MCF 10A (cell line): ENCODE data around the gene GTF2IRD2. TPM values are rescaled to one million over a fixed set of nuclear protein-coding genes. Genes with fewer than 3 reads are reported as not detected.
A peak's percentile ranks its signal among the peaks of the same experiment; 100 is the strongest.
"Not testable (repeated sequence)": the region's sequence is repeated elsewhere in the genome, so short reads cannot be mapped to it uniquely, and the experiment has no call there.

Experiments
- Bru-seq: library from RNA; stranded (reverse); fragments of 400-500 nt; gene quantifications from one replicate; lab custom pipeline; 2021; lab: Mats Ljungman, UMichigan
- BruChase-seq, 2 experiments: library from RNA; stranded (reverse); fragments of 400-500 nt; gene quantifications; one replicate each; lab custom pipeline; 2021; lab: Mats Ljungman, UMichigan
- BruUV-seq: library from RNA; stranded (reverse); fragments of 400-500 nt; replicated peaks from 2 replicates; lab custom pipeline; 2021; lab: Mats Ljungman, UMichigan
- CTCF ChIA-PET: fragments of 300-600 bp; sonication (Branson Sonifier 250); formaldehyde crosslinking; extraction: SDS; loops from one replicate; lab custom pipeline; 2021; ENCODE audit warnings: antibody characterized with exemption, inconsistent platforms; lab: Yijun Ruan, JAX
- POLR2A ChIA-PET: fragments of 300-600, 350-650 bp; sonication (Branson Sonifier 250); formaldehyde crosslinking; extraction: SDS; loops from one replicate; lab custom pipeline; 2020; ENCODE audit warnings: antibody characterized with exemption, inconsistent platforms; lab: Yijun Ruan, JAX
- DNase-seq: peaks from one replicate; pipeline ENCODE4 v3.0.0-alpha.2; 2018; ENCODE audit not compliant: unreplicated experiment
- H3K27ac Mint-ChIP-seq: one replicate; pipeline ENCODE4 v1.8.0; 2022; ENCODE audit warnings: mild to moderate bottlenecking, low read depth, mixed read lengths; ENCODE audit not compliant: unreplicated experiment
- H3K27me3 Mint-ChIP-seq: one replicate; pipeline ENCODE4 v1.8.0; 2022; ENCODE audit warnings: mixed read lengths; ENCODE audit not compliant: insufficient read depth, unreplicated experiment
- H3K36me3 Mint-ChIP-seq: one replicate; pipeline ENCODE4 v1.8.0; 2022; ENCODE audit warnings: mild to moderate bottlenecking, moderate library complexity, mixed read lengths; ENCODE audit not compliant: insufficient read depth, unreplicated experiment
- H3K4me1 Mint-ChIP-seq: one replicate; pipeline ENCODE4 v1.8.0; 2022; ENCODE audit warnings: mixed read lengths; ENCODE audit not compliant: insufficient read depth, unreplicated experiment
- H3K4me3 Mint-ChIP-seq: one replicate; pipeline ENCODE4 v1.8.0; 2022; ENCODE audit warnings: mild to moderate bottlenecking, moderate library complexity, mixed read lengths; ENCODE audit not compliant: unreplicated experiment
- H3K9me3 Mint-ChIP-seq: one replicate; pipeline ENCODE4 v1.8.0; 2022; ENCODE audit warnings: mixed read lengths; ENCODE audit not compliant: unreplicated experiment
- intact Hi-C: fragments of 100-400 bp; cut with micrococcal nuclease; formaldehyde crosslinking; loops from 2 replicates; pipeline ENCODE4 v1.14.1; 2022
- long read RNA-seq: library from polyadenylated mRNA; stranded (forward); transcript quantifications from one replicate; pipeline ENCODE4 v2.0.0, GENCODE V29; 2022
- total RNA-seq: library from RNA; stranded (reverse); gene quantifications from 2 replicates; pipeline ENCODE4 v1.2.3, GENCODE V29; 2022

GTF2IRD2 gene
- total RNA-seq (13.4 and 16.1 TPM in 2 replicates), Bru-seq, nascent RNA (percentile 48 among the genes with signal in this experiment), BruChase-seq, experiment 1, labeled RNA remaining after a 6-hour chase (percentile 52 among the genes with signal in this experiment), BruChase-seq, experiment 2, labeled RNA remaining after a 2-hour chase (percentile 48 among the genes with signal in this experiment)
- long read RNA-seq, transcript GTF2IRD2-205 (3 exons, 578 nt), result minor isoform, 10 of 32 reads
- long read RNA-seq, transcript GTF2IRD2-201 (16 exons, 3,558 nt), result major isoform, 12 of 32 reads
- long read RNA-seq, partial matches to known transcripts, result 1 of 32 reads
- long read RNA-seq, other reads (novel, unspliced or antisense), result 8 of 32 reads

DNA sequence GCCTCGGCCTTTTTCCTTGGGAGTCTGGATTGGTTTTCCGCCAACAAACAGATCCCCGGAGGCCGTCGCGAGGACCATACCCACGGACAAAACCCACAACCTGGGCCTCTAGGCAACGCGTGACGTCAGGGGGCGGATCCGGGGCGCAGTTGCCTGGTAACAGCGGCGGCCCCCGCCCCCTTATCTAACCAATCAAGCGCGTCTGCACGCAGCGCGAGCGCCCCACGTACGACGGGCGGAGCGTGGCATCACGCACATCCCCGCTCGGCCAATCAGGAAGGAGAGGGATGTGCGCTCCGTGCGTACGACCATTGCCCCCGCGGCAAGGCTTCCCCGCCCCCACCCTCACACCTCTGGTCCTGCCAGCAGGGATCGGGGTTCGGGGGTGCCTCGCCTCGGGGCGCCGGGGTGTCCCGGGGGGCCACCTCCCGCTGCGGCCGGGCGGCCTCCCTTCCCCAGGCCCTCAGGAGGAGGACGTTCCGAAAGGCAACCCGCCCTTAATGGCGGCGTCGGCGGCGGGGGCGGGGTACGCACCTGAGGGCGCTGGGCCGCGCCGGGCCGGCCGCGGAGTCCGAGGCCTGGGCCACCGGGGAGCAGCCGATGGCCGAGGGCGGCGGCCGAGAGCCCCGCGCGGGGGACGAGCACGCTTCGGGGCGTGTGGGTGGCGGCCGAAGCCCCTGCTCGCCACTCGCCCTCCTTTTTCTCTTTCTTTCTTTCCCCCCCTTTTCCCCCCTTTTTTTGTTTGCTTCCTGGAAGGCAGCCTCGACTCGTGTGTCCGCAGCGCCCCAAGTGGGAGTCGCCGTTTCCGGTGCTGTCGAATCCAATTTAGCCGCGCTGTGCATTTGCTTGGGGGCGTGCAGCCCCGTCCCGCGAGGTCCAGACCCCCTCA lies at the start of gene GTF2IRD2:
GTF2IRD2 (minus strand) TSS at position 773 of the 889 bp plus-strand sequence. CDS start 15,227 bp downstream, outside the sequence.
- H3K9me3 Mint-ChIP-seq, H3K4me1 Mint-ChIP-seq, POLR2A ChIA-PET, H3K27ac Mint-ChIP-seq, H3K36me3 Mint-ChIP-seq, intact Hi-C loops, BruUV-seq, DNase-seq, CTCF ChIA-PET, H3K27me3 Mint-ChIP-seq, H3K4me3 Mint-ChIP-seq: not testable (repeated sequence)

DNA sequence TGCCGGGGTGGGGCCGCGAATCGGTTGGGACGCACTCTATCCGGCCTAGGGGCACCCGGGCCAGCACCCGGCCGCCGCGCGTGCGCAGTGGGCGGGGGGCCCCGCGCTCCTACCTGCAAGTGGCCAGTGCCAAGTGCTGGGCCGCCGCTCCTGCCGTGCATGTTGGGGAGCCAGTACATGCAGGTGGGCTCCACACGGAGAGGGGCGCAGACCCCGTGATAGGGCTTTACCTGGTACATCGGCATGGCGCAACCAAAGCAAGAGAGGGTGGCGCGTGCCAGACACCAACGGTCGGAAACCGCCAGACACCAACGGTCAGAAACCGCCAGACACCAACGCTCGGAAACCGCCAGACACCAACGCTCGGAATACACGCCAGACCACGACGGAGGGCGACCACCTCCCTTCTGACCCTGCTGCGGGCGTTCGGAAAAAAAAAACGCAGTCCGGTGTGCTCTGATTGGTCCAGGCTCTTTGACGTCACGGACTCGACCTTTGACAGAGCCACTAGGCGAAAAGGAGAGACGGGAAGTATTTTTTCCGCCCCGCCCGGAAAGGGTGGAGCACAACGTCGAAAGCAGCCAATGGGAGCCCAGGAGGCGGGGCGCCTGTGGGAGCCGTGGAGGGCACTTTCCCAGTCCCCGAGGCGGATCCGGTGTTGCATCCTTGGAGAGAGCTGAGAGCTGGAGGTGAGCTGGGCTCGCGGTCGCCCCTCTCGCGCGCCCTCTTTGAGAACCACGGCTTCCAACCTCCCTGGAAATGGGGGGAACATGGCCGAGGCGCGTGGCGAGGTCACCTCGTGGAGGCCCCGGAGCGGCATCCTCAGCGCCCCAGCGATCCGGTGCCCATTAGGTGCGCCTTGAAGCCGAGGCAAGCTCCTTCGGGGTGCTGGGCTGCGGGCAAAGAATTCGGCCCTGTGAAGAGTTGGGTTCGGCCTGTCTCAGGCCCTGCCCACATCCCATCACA lies 39.0 kb upstream of the GTF2IRD2 start:
- H3K9me3 Mint-ChIP-seq, H3K36me3 Mint-ChIP-seq, H3K4me1 Mint-ChIP-seq, intact Hi-C loops, H3K27me3 Mint-ChIP-seq, POLR2A ChIA-PET, CTCF ChIA-PET: not testable (repeated sequence)
- peak; percentile 61 for DNase-seq
- Mint-ChIP-seq H3K27ac (peak overlapping the region; percentile 35), H3K4me3 (peak overlapping the region; percentile 71)
- TSS peak; percentile 88 for BruUV-seq

DNA sequence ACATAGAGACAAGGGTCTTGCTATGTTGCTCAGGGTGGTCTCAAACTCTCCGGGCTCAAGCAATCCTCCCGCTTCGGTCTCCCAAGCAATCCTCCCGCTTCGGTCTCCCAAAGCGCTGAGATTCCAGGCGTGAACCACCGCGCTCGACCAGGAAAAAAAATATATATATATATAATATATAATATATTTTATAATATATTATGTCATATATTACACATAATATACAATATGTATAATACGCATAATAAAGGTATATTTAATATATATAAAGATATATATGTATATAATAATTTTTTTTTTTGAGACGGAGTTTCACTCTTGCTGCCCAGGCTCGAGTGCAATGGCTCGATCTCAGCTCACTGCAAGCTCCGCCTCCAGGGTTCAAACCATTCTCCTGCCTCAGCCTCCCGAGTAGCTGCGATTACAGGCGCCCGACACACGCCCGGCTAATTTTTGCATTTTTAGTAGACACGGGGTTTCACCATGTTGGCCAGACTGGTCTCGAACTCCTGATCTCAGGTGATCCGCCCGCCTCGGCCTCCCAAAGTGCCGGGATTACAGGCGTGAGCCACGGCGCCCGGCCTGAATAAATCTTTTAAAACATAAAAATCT lies 38.2 kb upstream of the GTF2IRD2 start:
- BruUV-seq, DNase-seq, intact Hi-C loops, CTCF ChIA-PET, H3K4me3 Mint-ChIP-seq, H3K36me3 Mint-ChIP-seq, H3K9me3 Mint-ChIP-seq, H3K27ac Mint-ChIP-seq, H3K4me1 Mint-ChIP-seq, POLR2A ChIA-PET, H3K27me3 Mint-ChIP-seq: not testable (repeated sequence)

DNA sequence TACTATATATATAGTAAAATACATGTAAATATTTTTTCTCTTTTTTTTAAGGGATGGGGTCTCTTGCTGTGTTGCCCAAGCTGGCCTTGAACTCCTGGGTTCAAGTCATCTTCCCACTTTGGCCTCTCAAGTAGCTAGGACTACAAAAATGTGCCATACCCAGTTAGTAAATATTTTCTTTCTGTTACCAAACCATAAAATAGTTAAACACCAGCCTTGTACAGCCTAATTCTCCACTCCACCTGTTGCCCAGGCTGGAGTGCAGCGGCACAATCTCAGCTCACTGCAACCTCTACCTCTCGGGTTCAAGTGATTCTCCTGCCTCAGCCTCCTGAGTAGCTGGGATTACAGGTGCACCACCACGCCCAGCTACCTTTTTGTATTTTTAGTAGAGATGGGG lies 33.9 kb upstream of the GTF2IRD2 start:
- POLR2A ChIA-PET, H3K4me1 Mint-ChIP-seq, H3K4me3 Mint-ChIP-seq, BruUV-seq, H3K9me3 Mint-ChIP-seq, intact Hi-C loops, DNase-seq, H3K27me3 Mint-ChIP-seq, CTCF ChIA-PET, H3K27ac Mint-ChIP-seq: not testable (repeated sequence)
- H3K36me3 Mint-ChIP-seq, result peaks cover 18% of the 10 kb centered on the region

DNA sequence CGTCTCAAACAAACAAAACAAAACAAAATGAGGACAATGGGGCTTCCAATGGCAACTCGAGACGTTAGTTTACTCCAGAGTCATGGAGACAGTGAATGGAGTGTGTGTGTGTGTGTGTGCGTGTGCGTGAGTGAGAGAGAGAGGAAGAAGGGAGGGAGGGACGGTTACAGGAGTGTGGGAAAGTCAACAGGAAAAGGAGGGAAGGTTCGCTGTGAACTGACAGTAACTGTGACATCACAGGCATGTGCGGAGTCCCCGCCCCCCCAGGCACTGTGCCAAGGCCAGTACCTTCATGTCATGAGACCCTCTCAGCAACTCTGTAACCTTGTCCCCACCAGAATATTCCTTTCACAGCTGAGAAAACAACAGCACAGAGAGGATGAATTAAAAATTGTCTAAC lies 30.7 kb upstream of the GTF2IRD2 start:
- DNase-seq, POLR2A ChIA-PET, CTCF ChIA-PET, H3K27me3 Mint-ChIP-seq, H3K27ac Mint-ChIP-seq, intact Hi-C loops, H3K4me1 Mint-ChIP-seq, H3K9me3 Mint-ChIP-seq, H3K4me3 Mint-ChIP-seq, BruUV-seq: not testable (repeated sequence)
- H3K36me3 Mint-ChIP-seq, result peaks cover 18% of the 10 kb centered on the region

DNA sequence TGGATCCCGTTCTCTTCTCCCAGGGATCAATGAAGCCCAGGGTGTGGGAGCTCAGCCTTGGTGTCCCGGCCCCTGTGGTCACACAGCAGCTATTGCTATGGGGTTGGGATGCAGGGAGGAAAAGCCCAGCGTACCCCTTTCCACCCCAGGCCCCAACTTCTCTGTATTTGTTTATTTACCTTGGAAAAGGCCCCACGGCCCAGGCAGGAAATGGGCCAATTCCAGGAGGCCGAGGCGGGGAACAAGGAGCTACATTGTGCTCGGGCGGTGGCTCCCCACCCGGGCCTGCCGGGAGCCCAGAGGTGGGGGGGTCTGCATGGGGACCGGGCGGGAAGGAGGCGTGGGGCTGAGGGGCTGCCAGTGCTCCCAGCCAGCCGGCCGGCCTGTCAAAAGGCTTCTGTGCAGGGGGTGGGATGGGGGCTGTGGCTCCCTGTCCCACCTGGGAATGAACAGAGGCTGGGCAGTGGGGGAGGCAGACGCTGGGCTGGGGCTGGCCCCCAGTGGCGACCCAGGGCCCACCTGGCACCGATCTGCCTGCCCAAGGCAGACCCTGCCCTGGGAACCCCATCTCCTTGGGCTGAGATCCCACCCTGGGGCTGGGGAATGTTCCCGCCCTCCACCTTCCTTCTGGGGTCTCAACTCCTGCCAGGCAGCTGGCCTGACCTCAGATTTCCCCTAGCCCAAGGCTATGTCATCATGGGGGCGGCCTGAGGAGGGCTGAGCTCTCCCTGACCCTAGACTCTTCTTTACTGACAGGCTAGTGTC lies 23.5 kb upstream of the GTF2IRD2 start:
- H3K4me3 Mint-ChIP-seq, H3K9me3 Mint-ChIP-seq, POLR2A ChIA-PET, H3K27ac Mint-ChIP-seq, H3K27me3 Mint-ChIP-seq, intact Hi-C loops, CTCF ChIA-PET, BruUV-seq, H3K4me1 Mint-ChIP-seq, H3K36me3 Mint-ChIP-seq, DNase-seq: not testable (repeated sequence)

DNA sequence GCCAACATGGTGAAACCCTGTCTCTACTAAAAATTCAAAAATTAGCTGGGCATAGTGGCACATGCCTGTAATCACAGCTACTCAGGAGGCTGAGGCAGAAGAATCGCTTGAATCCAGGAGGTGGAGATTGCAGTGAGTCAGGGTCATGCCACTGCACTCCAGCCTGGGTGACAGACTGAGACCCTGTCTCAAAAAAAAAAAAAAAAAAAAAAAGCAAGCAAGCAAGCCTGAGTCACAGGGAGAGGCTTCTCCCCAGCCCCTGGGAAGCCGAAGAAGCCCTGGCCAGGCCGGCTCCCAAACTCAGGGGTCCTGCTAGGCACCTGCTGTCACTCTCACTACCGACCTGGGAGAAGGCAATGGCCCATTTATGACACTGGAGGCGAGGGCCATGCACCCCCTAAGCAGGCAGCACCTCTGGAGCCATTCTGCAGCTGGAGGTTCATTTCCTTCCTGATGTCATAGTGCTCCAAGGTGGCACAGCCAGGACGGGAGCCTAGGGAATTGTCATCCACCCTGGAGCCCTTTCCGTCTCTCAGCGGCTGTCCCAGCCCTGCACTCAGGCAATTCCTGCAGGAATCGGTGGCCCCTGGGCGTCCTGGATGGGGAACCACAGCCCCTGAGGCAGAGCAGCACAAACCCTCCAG lies 22.8 kb upstream of the GTF2IRD2 start:
- H3K27me3 Mint-ChIP-seq, H3K27ac Mint-ChIP-seq, H3K4me1 Mint-ChIP-seq, intact Hi-C loops, CTCF ChIA-PET, H3K9me3 Mint-ChIP-seq, POLR2A ChIA-PET, H3K36me3 Mint-ChIP-seq, BruUV-seq, DNase-seq, H3K4me3 Mint-ChIP-seq: not testable (repeated sequence)
